HCT116 (cell line): ENCODE results near the gene MME. TPM values are rescaled to one million over a fixed set of nuclear protein-coding genes. Genes with fewer than 3 reads are reported as not detected.

ENCODE experiments used
- ATAC-seq: fragments of 200-7000 bp; cut with Tn5 transposase; 2 replicates; pipeline ENCODE4 v1.9.1; 2020; ENCODE audit warnings: mild to moderate bottlenecking, moderate library complexity
- BruUV-seq: library from RNA; stranded (reverse); fragments of 400-500 nt; replicated peaks from 2 replicates; lab custom pipeline; 2021; lab: Mats Ljungman, UMichigan
- CTCF ChIA-PET: fragments of 300-600 bp; sonication (Branson Sonifier 250); formaldehyde crosslinking; loops from one replicate; lab custom pipeline; 2021; ENCODE audit warnings: antibody characterized with exemption; lab: Charles Lee
- POLR2A ChIA-PET: fragments of 300-600, 350-600 bp; sonication (Branson Sonifier 250); formaldehyde crosslinking; loops from one replicate; lab custom pipeline; 2021; ENCODE audit warnings: antibody characterized with exemption; lab: Charles Lee
- RAD21 ChIA-PET, 2 experiments: fragments of 300-600 bp; sonication (Branson Sonifier 250); formaldehyde crosslinking; loops; one replicate each; lab custom pipeline; 2023; ENCODE audit warnings: low total read pairs in 2 of 2; ENCODE audit not compliant: uncharacterized antibody in 2 of 2, unreplicated experiment in 2 of 2, low non-redundant PET in 1 of 2; lab: Charles Lee
- DNase-seq: peaks from one replicate; pipeline ENCODE4 v3.0.0-alpha.2; 2010; ENCODE audit warnings: low read depth, low spot score
- H2AFZ ChIP-seq: fragments of 200-600 bp; shearing (Covaris generic), sonication (generic); 2 replicates; pipeline ENCODE4 v1.6.1; 2017; ENCODE audit warnings: low read depth, mixed run types, mixed read lengths, antibody characterized with exemption, low read length; ENCODE audit not compliant: poor library complexity, severe bottlenecking
- H3K27ac ChIP-seq: 2 replicates; pipeline ENCODE4 v1.5.1; 2012; ENCODE audit warnings: low read depth, low read length
- H3K27me3 ChIP-seq: fragments of 200-600 bp; sonication (generic); 2 replicates; pipeline ENCODE4 v1.6.1; 2016; ENCODE audit warnings: mixed run types, low read length, mixed read lengths; ENCODE audit not compliant: insufficient read depth
- H3K36me3 ChIP-seq, 2 experiments: fragments of 200-500 bp in 1 of 2; fragments of 200-600 bp in 1 of 2; sonication (Bioruptor generic) in 1 of 2; sonication (generic) in 1 of 2; 2 replicates each; pipeline versions ENCODE4 v1.5.1 to v1.6.1; 2014 to 2016; ENCODE audit warnings: low read length in 2 of 2, inconsistent platforms in 1 of 2, mixed read lengths in 1 of 2, mixed run types in 1 of 2; ENCODE audit not compliant: insufficient read depth in 2 of 2, control insufficient read depth in 1 of 2
- H3K4me1 ChIP-seq, 2 experiments: fragments of 200-600 bp in 1 of 2; sonication (generic) in 1 of 2; 2 replicates each; pipeline versions ENCODE4 v1.5.1 to v1.6.1; 2012 to 2017; ENCODE audit warnings: low read length in 2 of 2, inconsistent platforms in 1 of 2, mild to moderate bottlenecking in 1 of 2, mixed read lengths in 1 of 2, mixed run types in 1 of 2, moderate library complexity in 1 of 2; ENCODE audit not compliant: insufficient read depth in 2 of 2, control insufficient read depth in 1 of 2
- H3K4me2 ChIP-seq: fragments of 200-600 bp; sonication (generic); 2 replicates; pipeline ENCODE4 v1.6.1; 2017; ENCODE audit warnings: mixed run types, low read length, mixed read lengths
- H3K4me3 ChIP-seq, 2 experiments: fragments of 200-600 bp in 1 of 2; sonication (generic) in 1 of 2; replicated peaks in 1 of 2; 2 replicates each; pipeline ENCODE4 v1.5.1; 2011 to 2016; ENCODE audit warnings: low read length in 2 of 2, control low read depth in 1 of 2, low read depth in 1 of 2, mild to moderate bottlenecking in 1 of 2, mixed read lengths in 1 of 2, mixed run types in 1 of 2
- H3K79me2 ChIP-seq: fragments of 200-600 bp; sonication (generic); 2 replicates; pipeline ENCODE4 v1.6.1; 2017; ENCODE audit warnings: mild to moderate bottlenecking, mixed run types, low read length, moderate library complexity, mixed read lengths; ENCODE audit not compliant: insufficient read depth
- H3K9ac ChIP-seq: fragments of 200-600 bp; sonication (generic); 2 replicates; pipeline ENCODE4 v1.6.1; 2016; ENCODE audit warnings: low read length, mixed read lengths
- H3K9me2 ChIP-seq: fragments of 200-600 bp; sonication (generic), shearing (Covaris generic); 2 replicates; pipeline ENCODE4 v1.6.1; 2017; ENCODE audit warnings: mixed run types, mild to moderate bottlenecking, moderate library complexity; ENCODE audit not compliant: insufficient read depth
- H3K9me3 ChIP-seq, 2 experiments: fragments of 200-500 bp in 1 of 2; fragments of 200-600 bp in 1 of 2; sonication (Bioruptor generic) in 1 of 2; sonication (generic) in 1 of 2; 2 replicates each; pipeline ENCODE4 v1.6.1; 2014 to 2017; ENCODE audit warnings: low read length in 2 of 2, mixed read lengths in 2 of 2, inconsistent platforms in 1 of 2, low read depth in 1 of 2, mild to moderate bottlenecking in 1 of 2, mixed run types in 1 of 2, moderate library complexity in 1 of 2; ENCODE audit not compliant: control insufficient read depth in 1 of 2, insufficient read depth in 1 of 2
- H4K20me1 ChIP-seq: fragments of 200-600 bp; sonication (generic), shearing (Covaris generic); 2 replicates; pipeline ENCODE4 v1.6.1; 2017; ENCODE audit warnings: mixed run types, mild to moderate bottlenecking, moderate library complexity; ENCODE audit not compliant: insufficient read depth
- ATF3 ChIP-seq: IDR thresholded peaks from 2 replicates; pipeline ENCODE4 v1.6.1; 2012
- CBX3 ChIP-seq: IDR thresholded peaks from 2 replicates; pipeline ENCODE4 v1.6.1; 2012; ENCODE audit warnings: low read depth
- CEBPB ChIP-seq: IDR thresholded peaks from 2 replicates; pipeline ENCODE4 v1.6.1; 2012; ENCODE audit warnings: low read depth
- CTCF ChIP-seq, 3 experiments: fragments of 200-600 bp in 1 of 3; sonication (generic) in 1 of 3; IDR thresholded peaks in 2 of 3; conservative IDR thresholded peaks in 1 of 3; 2 replicates each; pipeline ENCODE4 v1.5.1; 2012 to 2017; ENCODE audit warnings: low read depth in 2 of 3, low read length in 2 of 3, antibody characterized with exemption in 1 of 3, borderline replicate concordance in 1 of 3, control low read depth in 1 of 3, mild to moderate bottlenecking in 1 of 3, mixed read lengths in 1 of 3, mixed run types in 1 of 3, moderate library complexity in 1 of 3; ENCODE audit not compliant: insufficient read depth in 1 of 3
- EGR1 ChIP-seq: IDR thresholded peaks from 2 replicates; pipeline ENCODE4 v1.6.1; 2012; ENCODE audit warnings: low read depth
- ELF1 ChIP-seq: IDR thresholded peaks from 2 replicates; pipeline ENCODE4 v1.6.1; 2012; ENCODE audit warnings: low read depth, borderline replicate concordance
- EZH2 ChIP-seq: fragments of 200-600 bp; sonication (generic); IDR thresholded peaks from 2 replicates; pipeline ENCODE4 v1.6.1; 2017; ENCODE audit warnings: antibody characterized with exemption, mixed run types
- EZH2phosphoT487 ChIP-seq: fragments of 200-600 bp; IDR thresholded peaks from 2 replicates; pipeline ENCODE4 v1.6.1; 2018; ENCODE audit warnings: antibody characterized with exemption, borderline replicate concordance
- FOSL1 ChIP-seq: IDR thresholded peaks from 2 replicates; pipeline ENCODE4 v1.6.1; 2012; ENCODE audit warnings: low read depth
- JUND ChIP-seq: IDR thresholded peaks from 2 replicates; pipeline ENCODE4 v1.6.1; 2012
- POLR2A ChIP-seq: IDR thresholded peaks from 2 replicates; pipeline ENCODE4 v1.7.0; 2011; ENCODE audit warnings: borderline replicate concordance; ENCODE audit not compliant: insufficient read depth, insufficient read length; ENCODE audit errors: extremely low read depth
- POLR2AphosphoS5 ChIP-seq: IDR thresholded peaks from 2 replicates; pipeline ENCODE4 v1.6.1; 2011; ENCODE audit warnings: mild to moderate bottlenecking, low read depth, low read length, moderate library complexity
- RAD21 ChIP-seq: IDR thresholded peaks from 2 replicates; pipeline ENCODE4 v1.6.1; 2012; ENCODE audit warnings: low read depth, mild to moderate bottlenecking
- REST ChIP-seq: IDR thresholded peaks from 2 replicates; pipeline ENCODE4 v1.6.1; 2012; ENCODE audit warnings: low read depth
- SP1 ChIP-seq: IDR thresholded peaks from 2 replicates; pipeline ENCODE4 v1.6.1; 2012; ENCODE audit warnings: low read depth
- SRF ChIP-seq: IDR thresholded peaks from 2 replicates; pipeline ENCODE4 v1.6.1; 2012; ENCODE audit warnings: low read depth
- TCF7L2 ChIP-seq: IDR thresholded peaks from 2 replicates; pipeline ENCODE4 v1.7.0; 2011; ENCODE audit warnings: borderline replicate concordance, inconsistent platforms; ENCODE audit not compliant: insufficient read depth, insufficient read length; ENCODE audit errors: extremely low read depth
- ZBTB33 ChIP-seq: IDR thresholded peaks from 2 replicates; pipeline ENCODE4 v1.6.1; 2011; ENCODE audit warnings: mild to moderate bottlenecking, low read length, moderate library complexity; ENCODE audit not compliant: insufficient replicate concordance; ENCODE audit errors: extremely low read depth
- ZFX ChIP-seq: fragments of 450-650 bp; IDR thresholded peaks from 2 replicates; pipeline ENCODE4 v1.6.1; 2017
- ZNF274 ChIP-seq: fragments of 200-500 bp; sonication (Bioruptor generic); IDR thresholded peaks from 2 replicates; pipeline ENCODE4 v1.6.1; 2014; ENCODE audit warnings: mild to moderate bottlenecking, low read depth, low read length, inconsistent platforms
- intact Hi-C: fragments of 100-400 bp; cut with micrococcal nuclease; formaldehyde crosslinking; loops from 2 replicates; pipeline ENCODE4 v1.10.0; 2022
- total RNA-seq: library from RNA; stranded (reverse); gene quantifications from one replicate; pipeline ENCODE4 v1.2.1, GENCODE V29; 2021; ENCODE audit not compliant: unreplicated experiment

Gene MME
- total RNA-seq, 1 experiment from 2014 or later, result 0.34 TPM

- Histone ChIP-seq H3K36me3 (no peaks in the 10 kb centered on the region), H3K79me2 (no peaks in the 10 kb centered on the region), H3K9me2 (no peaks in the 10 kb centered on the region), H2AFZ (no peak overlapping the region), H3K9ac (no peak overlapping the region), H3K4me1 (peaks cover 0 to 9% of the 10 kb centered on the region in 2 experiments; a peak in 2 of 4 replicates), H3K4me3 (no peak overlapping the region), H4K20me1 (no peaks in the 10 kb centered on the region), H3K4me2 (no peak overlapping the region), H3K9me3 (no peaks in the 10 kb centered on the region), H3K27ac (no peak overlapping the region), H3K27me3 (no peaks in the 10 kb centered on the region)
- ATAC-seq (no peak), DNase-seq (no peak)
- ChIA-PET POLR2A (no interaction called here), CTCF (no interaction called here), RAD21 (no interaction called here)
- no TSS peak for BruUV-seq
- intact Hi-C loops, result no loop called here
- TF ChIP-seq POLR2AphosphoS5 (no peak), ZFX (no peak), CBX3 (no peak), EZH2 (no peak), CEBPB (no peak), ZNF274 (no peak), TCF7L2 (no peak), REST (no peak), ZBTB33 (no peak), SP1 (no peak), POLR2A (no peak), JUND (no peak), EZH2phosphoT487 (no peak), ATF3 (no peak), ELF1 (no peak), EGR1 (no peak), SRF (no peak), RAD21 (no peak), CTCF (IDR thresholded peaks at IDR 0.05 in 2 of 3, conservative IDR thresholded peaks at IDR 0.05 in 1 of 3; ENCODE audit: borderline replicate concordance in 1 of 3, insufficient read depth in 1 of 3, low read depth in 2 of 3, low read length in 2 of 3) (no peak), FOSL1 (no peak)
Observed at GRCh38 chr3:155106119-155106518, 26.0 kb downstream of the MME start.
